Measurements from ENCODE around the gene ZMYND8.
"Not testable (repeated sequence)": the region's sequence is repeated elsewhere in the genome, so short reads cannot be mapped to it uniquely, and the experiment has no call there.

Gene ZMYND8

DNA sequence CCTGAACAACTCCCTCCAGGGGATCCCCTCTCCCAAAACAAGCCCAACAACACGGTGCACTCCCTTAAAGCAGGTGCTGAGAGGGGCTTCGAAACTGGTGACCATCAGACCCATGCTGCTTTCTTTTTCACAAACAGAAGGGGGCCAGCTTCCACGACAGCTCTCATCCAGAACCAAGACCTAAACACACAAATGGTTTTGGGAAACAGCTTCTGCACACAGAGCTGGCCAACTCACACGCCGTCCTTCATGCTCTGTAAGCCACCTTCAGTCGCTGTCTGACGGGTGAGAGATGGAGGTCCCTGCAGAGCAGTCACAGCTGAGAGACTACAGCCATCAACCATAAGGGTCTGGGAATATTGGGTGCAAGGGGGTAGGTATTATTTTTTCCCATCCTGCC lies 76.3 kb downstream of the ZMYND8 start:
- no peak for DNase-seq
- in situ Hi-C loops (cut with HindIII; ENCODE audit: low pct_ligation_motif_present, low pct_unique_long_range_greater_than_20kb, low sequenced_read_pairs) = no loop called here

GRCh38 chr20:47278907-47279348 lies 77.6 kb downstream of the ZMYND8 start:
- in situ Hi-C loops (cut with HindIII; ENCODE audit: low pct_ligation_motif_present, low pct_unique_long_range_greater_than_20kb, low sequenced_read_pairs) = no loop called here
- no peak for DNase-seq

GRCh38 chr20:47277535-47277872 lies 79.0 kb downstream of the ZMYND8 start:
- in situ Hi-C loops (cut with HindIII; ENCODE audit: low pct_ligation_motif_present, low pct_unique_long_range_greater_than_20kb, low sequenced_read_pairs); DNase-seq: not testable (repeated sequence)

DNA sequence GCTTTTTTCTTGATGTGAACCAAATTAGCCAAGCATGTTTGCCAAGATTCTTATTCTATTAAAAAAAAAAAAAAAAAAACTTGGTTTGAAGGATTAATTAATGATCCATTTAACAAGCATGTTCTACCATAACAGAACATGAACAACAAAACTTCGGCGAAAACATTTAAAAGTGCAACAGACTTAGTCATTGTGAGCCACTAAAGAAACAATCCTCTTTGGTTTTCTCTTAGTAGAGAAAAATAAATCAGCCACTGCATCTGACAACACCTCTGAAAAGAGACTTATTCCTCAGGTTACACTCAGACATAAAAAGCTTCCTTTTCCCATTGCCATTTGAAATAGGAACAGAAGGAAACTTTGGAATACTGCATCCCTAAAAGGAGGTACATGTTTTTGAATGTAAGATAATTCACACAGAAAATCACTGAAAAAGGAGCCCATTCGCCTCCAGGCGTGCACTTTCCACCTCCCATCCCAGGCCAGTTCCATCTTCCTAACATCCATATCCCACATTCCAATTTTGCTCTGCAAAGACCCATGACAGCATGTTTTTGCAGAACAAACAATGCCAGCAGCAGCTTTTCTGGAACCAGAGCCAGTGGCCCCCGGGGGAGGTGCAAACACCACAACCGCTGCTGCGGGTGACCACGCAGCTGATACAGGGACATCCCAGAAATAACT lies 79.5 kb downstream of the ZMYND8 start:
- DNase-seq = no peak
- in situ Hi-C loops (cut with HindIII; ENCODE audit: low pct_ligation_motif_present, low pct_unique_long_range_greater_than_20kb, low sequenced_read_pairs) = no loop called here

DNA sequence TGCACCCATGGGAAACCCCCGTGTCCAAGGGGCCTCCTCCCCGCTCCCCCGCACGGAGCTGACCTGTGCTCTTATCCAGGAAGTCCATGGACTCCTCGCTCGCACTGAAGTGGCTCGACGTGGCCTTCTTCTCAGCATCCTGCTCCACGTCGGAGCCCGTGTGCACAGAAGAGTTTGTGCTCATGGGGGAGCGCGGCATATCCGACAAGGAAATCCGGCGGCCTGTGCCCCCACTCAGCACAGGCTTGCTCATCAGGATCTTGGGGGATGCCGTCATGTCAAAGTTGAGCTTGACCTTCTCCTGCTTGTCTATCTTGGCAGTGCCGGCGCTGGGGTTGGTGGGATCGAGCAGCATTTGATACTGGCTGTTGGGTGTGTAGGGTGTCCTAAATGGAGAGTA lies 80.2 kb downstream of the ZMYND8 start:
- DNase-seq = no peak
- in situ Hi-C loops (cut with HindIII; ENCODE audit: low pct_ligation_motif_present, low pct_unique_long_range_greater_than_20kb, low sequenced_read_pairs) = no loop called here

GRCh38 chr20:47275548-47275947 lies 81.0 kb downstream of the ZMYND8 start:
- DNase-seq = no peak
- in situ Hi-C loops (cut with HindIII; ENCODE audit: low pct_ligation_motif_present, low pct_unique_long_range_greater_than_20kb, low sequenced_read_pairs) = no loop called here

GRCh38 chr20:47274401-47275108 lies 81.9 kb downstream of the ZMYND8 start:
- DNase-seq = peak; percentile 77
- in situ Hi-C loops (cut with HindIII; ENCODE audit: low pct_ligation_motif_present, low pct_unique_long_range_greater_than_20kb, low sequenced_read_pairs) = no loop called here

DNA sequence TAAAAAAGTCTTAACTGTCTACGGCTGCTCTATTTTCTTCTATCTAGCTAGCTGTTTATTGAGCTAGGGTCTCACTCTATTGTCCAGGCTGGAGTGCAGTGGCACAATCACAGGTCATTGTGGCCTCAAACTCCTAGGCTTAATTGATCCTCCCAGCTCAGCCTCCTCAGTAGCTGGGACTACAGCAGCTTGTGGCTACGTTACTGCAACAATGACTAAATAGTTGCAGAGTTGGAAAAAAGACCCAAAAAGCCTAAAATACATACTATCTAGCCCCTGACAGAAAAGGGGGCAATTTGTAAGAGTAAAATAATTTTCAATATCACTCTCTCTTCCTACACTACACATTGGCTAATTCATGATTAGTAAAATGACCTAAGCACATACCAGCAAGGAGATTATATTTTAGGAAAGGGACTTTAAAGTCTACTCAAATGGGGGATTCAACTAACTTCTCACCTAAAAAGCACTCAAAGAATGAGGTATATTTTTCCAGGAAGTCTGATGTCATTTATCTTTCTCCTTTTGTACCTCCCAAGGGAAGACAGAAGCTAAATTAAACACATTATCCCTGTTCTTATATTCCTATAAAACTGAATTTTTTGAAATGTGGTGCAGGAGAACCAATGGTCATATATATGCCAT lies 82.8 kb downstream of the ZMYND8 start:
- DNase-seq = no peak
- in situ Hi-C loops (cut with HindIII; ENCODE audit: low pct_ligation_motif_present, low pct_unique_long_range_greater_than_20kb, low sequenced_read_pairs) = no loop called here

- in situ Hi-C loops (cut with HindIII; ENCODE audit: low pct_ligation_motif_present, low pct_unique_long_range_greater_than_20kb, low sequenced_read_pairs) = no loop called here
- DNase-seq = peak; percentile 68
Measured at GRCh38 chr20:47272893-47273590, 83.5 kb downstream of the ZMYND8 start.

DNA sequence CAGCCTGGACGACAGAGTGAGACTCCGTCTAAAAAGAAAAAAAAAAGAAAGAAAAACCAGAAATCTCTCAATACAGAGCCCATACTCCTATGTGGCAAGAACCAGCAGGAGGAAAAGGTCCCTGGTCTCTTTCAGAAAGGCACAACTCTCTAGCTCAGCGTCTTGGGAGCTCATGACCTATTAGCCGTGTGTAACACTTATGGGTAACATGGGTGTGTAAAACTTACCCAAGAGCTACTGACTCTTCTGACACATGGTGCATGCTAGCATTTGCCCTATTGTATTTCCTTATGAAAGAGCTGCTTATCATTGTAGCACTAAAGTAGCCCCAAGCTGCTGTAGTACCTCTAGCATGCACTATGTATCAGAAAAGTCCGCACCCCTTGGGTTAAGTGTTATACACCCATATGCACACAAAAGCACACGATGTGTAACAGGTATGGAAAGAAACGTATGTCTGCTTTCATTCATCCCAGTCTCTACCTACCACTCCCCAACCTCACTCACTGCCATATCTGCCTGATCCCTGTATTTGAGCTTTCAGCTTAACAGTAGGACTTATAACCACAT lies 85.4 kb downstream of the ZMYND8 start:
- DNase-seq = no peak
- in situ Hi-C loops (cut with HindIII; ENCODE audit: low pct_ligation_motif_present, low pct_unique_long_range_greater_than_20kb, low sequenced_read_pairs) = no loop called here

DNA sequence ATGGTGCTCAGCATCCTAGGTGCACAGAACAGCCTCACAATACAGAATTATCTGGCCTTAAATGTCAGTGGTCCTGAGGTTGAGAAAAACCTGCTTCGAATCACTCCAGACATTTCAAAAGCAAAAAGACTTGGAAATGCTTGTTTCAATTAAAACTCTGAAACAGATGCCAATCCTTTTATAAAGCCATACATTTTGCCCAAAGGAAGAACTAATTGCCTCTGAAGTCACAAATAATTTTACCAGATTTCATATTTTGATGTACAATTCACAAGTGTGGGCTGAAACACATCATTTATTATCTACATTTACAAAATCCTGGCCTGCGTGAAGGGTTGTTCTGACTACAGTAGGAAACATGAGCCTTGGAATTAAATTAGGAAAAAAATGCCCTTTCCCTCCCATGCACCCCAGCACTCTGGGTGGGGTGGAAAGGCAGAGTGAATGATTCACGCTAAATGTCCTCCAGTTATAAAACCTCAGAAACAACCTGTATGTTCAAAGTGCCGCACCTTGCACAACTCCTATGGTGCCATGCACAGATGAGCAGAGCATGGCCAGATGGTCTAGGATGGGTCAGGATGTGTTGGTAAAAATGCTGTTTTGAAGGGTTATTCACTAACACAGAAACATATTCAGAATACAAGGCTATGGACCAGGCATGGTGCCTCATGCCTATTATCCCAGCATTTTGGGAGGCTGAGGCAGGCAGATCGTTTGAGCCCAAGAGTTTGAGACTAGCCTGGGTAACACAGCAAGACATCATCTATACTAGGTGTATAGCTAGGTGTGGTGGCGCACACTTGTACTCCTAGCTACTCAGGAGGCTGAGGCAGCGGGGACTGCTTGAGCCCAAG lies 87.0 kb downstream of the ZMYND8 start:
- DNase-seq = no peak
- in situ Hi-C loops (cut with HindIII; ENCODE audit: low pct_ligation_motif_present, low pct_unique_long_range_greater_than_20kb, low sequenced_read_pairs) = no loop called here

GRCh38 chr20:47267621-47268020 lies 88.9 kb downstream of the ZMYND8 start:
- in situ Hi-C loops (cut with HindIII; ENCODE audit: low pct_ligation_motif_present, low pct_unique_long_range_greater_than_20kb, low sequenced_read_pairs) = no loop called here

GRCh38 chr20:47266847-47267515 lies 89.5 kb downstream of the ZMYND8 start:
- in situ Hi-C loops (cut with HindIII; ENCODE audit: low pct_ligation_motif_present, low pct_unique_long_range_greater_than_20kb, low sequenced_read_pairs) = no loop called here

More at GRCh38 chr20:47267621-47268020, 88.9 kb downstream of the ZMYND8 start:
- DNase-seq = no peak

DNA sequence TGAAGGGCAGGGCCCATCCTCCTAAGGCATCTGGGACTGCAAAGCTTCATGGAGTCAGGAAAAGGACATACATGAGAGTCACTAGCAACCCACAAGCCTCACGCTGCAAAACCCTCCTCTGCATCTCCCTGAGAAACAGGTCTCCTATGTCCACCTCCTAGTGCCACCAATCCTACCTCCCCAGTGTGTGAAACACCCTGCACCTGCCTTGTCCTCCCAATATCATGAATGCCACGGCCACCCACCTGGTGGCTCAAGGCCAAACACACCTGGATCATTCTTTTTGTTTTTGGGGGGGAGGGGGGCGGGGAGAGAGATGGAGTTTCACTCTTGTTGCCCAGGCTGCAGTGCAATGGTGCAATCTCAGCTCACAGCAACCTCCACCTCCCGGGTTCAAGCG lies 90.5 kb downstream of the ZMYND8 start:
- no peak for DNase-seq
- in situ Hi-C loops (cut with HindIII; ENCODE audit: low pct_ligation_motif_present, low pct_unique_long_range_greater_than_20kb, low sequenced_read_pairs) = no loop called here

More at GRCh38 chr20:47266847-47267515, 89.5 kb downstream of the ZMYND8 start:
- no peak for DNase-seq

DNA sequence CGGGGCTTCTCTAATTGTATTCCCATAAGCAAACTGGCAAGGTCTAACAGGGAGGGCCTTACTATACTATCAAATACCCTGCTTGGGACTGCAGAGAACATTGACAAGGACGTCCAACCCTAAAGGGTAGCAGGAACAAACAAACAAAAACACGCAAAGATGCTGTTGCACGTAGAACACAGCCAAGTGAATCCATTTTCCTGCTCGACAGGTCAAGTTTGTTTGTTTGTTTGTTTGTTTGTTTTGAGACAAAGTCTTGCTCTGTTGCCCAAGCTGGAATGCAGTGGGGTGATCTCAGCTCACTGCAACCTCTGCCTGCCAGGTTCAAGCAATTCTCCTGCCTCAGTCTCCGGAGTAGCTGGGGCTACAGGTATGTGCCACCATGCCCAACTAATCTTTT lies 91.3 kb downstream of the ZMYND8 start:
- DNase-seq = no peak
- in situ Hi-C loops (cut with HindIII; ENCODE audit: low pct_ligation_motif_present, low pct_unique_long_range_greater_than_20kb, low sequenced_read_pairs) = no loop called here

GRCh38 chr20:47264137-47264769 lies 92.2 kb downstream of the ZMYND8 start:
- in situ Hi-C loops (cut with HindIII; ENCODE audit: low pct_ligation_motif_present, low pct_unique_long_range_greater_than_20kb, low sequenced_read_pairs); DNase-seq: not testable (repeated sequence)

- in situ Hi-C loops (cut with HindIII; ENCODE audit: low pct_ligation_motif_present, low pct_unique_long_range_greater_than_20kb, low sequenced_read_pairs) = no loop called here
- no peak for DNase-seq
Measured at GRCh38 chr20:47263465-47264084, 92.9 kb downstream of the ZMYND8 start.

Data from ACHN (cell line).